Trophoblast cell (in vitro differentiated cells and primary cell): ENCODE measurements around the gene MEIKIN.

ENCODE experiments used
- DNase-seq, 2 donors: peaks; one replicate each; pipeline ENCODE4 v3.0.0-alpha.2; 2016
- H2AFZ ChIP-seq: 2 replicates; pipeline ENCODE4 v1.6.1; 2013; ENCODE audit warnings: low read length, moderate library complexity, mild to moderate bottlenecking; ENCODE audit not compliant: insufficient read depth, poor library complexity
- H2AK5ac ChIP-seq: 2 replicates; pipeline ENCODE4 v1.6.1; 2013; ENCODE audit warnings: mild to moderate bottlenecking, low read length
- H2BK120ac ChIP-seq: 2 replicates; pipeline ENCODE4 v1.6.1; 2013; ENCODE audit warnings: low read length, mild to moderate bottlenecking, moderate library complexity; ENCODE audit not compliant: insufficient read depth, poor library complexity
- H2BK12ac ChIP-seq: 2 replicates; pipeline ENCODE4 v1.6.1; 2013; ENCODE audit warnings: mild to moderate bottlenecking, low read length, moderate library complexity
- H2BK5ac ChIP-seq: 2 replicates; pipeline ENCODE4 v1.6.1; 2013; ENCODE audit warnings: low read length, low read depth, moderate library complexity, mild to moderate bottlenecking; ENCODE audit not compliant: poor library complexity
- H3K14ac ChIP-seq: 2 replicates; pipeline ENCODE4 v1.6.1; 2013; ENCODE audit warnings: mild to moderate bottlenecking, low read length
- H3K18ac ChIP-seq: 2 replicates; pipeline ENCODE4 v1.6.1; 2013; ENCODE audit warnings: mild to moderate bottlenecking, low read length
- H3K23ac ChIP-seq: 2 replicates; pipeline ENCODE4 v1.6.1; 2013; ENCODE audit warnings: low read length
- H3K27ac ChIP-seq: 2 replicates; pipeline ENCODE4 v1.5.1; 2013; ENCODE audit warnings: low read depth, mild to moderate bottlenecking, inconsistent platforms, low read length, moderate library complexity
- H3K27me3 ChIP-seq: 2 replicates; pipeline ENCODE4 v1.6.1; 2013; ENCODE audit warnings: inconsistent platforms, mild to moderate bottlenecking, low read length, moderate library complexity; ENCODE audit not compliant: insufficient read depth
- H3K36me3 ChIP-seq, 2 experiments: 1 replicate in 1 of 2; 2 replicates in 1 of 2; pipeline ENCODE4 v1.6.1; 2013; ENCODE audit warnings: low read length in 2 of 2, mild to moderate bottlenecking in 2 of 2, moderate library complexity in 1 of 2; ENCODE audit not compliant: insufficient read depth in 2 of 2, control insufficient read depth in 1 of 2
- H3K4ac ChIP-seq: 2 replicates; pipeline ENCODE4 v1.6.1; 2013; ENCODE audit warnings: low read depth, mild to moderate bottlenecking, low read length, moderate library complexity
- H3K4me1 ChIP-seq, 2 experiments: 1 replicate in 1 of 2; 2 replicates in 1 of 2; pipeline ENCODE4 v1.6.1; 2013; ENCODE audit warnings: low read length in 2 of 2, mild to moderate bottlenecking in 2 of 2, moderate library complexity in 1 of 2; ENCODE audit not compliant: insufficient read depth in 2 of 2, control insufficient read depth in 1 of 2
- H3K4me2 ChIP-seq: 2 replicates; pipeline ENCODE4 v1.6.1; 2013; ENCODE audit warnings: inconsistent platforms, mild to moderate bottlenecking, low read length, moderate library complexity
- H3K4me3 ChIP-seq: 2 replicates; pipeline ENCODE4 v1.5.1; 2013; ENCODE audit warnings: mild to moderate bottlenecking, low read depth, low read length, inconsistent platforms
- H3K79me1 ChIP-seq: one replicate; pipeline ENCODE4 v1.6.1; 2013; ENCODE audit warnings: low read length
- H3K79me2 ChIP-seq: 2 replicates; pipeline ENCODE4 v1.6.1; 2013; ENCODE audit warnings: low read length, mild to moderate bottlenecking; ENCODE audit not compliant: control insufficient read depth, insufficient read depth, poor library complexity
- H3K9ac ChIP-seq: 2 replicates; pipeline ENCODE4 v1.6.1; 2013; ENCODE audit warnings: mild to moderate bottlenecking, low read length
- H3K9me3 ChIP-seq: 2 replicates; pipeline ENCODE4 v1.6.1; 2013; ENCODE audit warnings: low read depth, mild to moderate bottlenecking, control low read depth, inconsistent platforms, low read length; ENCODE audit not compliant: insufficient read depth
- H4K12ac ChIP-seq: 2 replicates; pipeline ENCODE4 v1.6.1; 2013; ENCODE audit warnings: low read depth, mild to moderate bottlenecking, low read length, moderate library complexity
- H4K8ac ChIP-seq: 2 replicates; pipeline ENCODE4 v1.6.1; 2013; ENCODE audit warnings: low read depth, mild to moderate bottlenecking, low read length, moderate library complexity
- H4K91ac ChIP-seq: one replicate; pipeline ENCODE4 v1.6.1; 2013; ENCODE audit warnings: low read depth, mild to moderate bottlenecking, low read length, moderate library complexity
- WGBS: extraction: QIAGEN DNeasy Blood & Tissue Kit; methylation state at CpG from one replicate; pipeline ENCODE4 v1.1.7; 2013; ENCODE audit warnings: missing lambda C conversion rate; ENCODE audit not compliant: insufficient read length, insufficient coverage; ENCODE audit errors: extremely low coverage; 5-methylcytosine and 5-hydroxymethylcytosine counted together

The MEIKIN gene

GRCh38 chr5:131981516-131981915 is 36.1 kb upstream of the MEIKIN start:
- H2AFZ ChIP-seq = no peak overlapping the region
- no peak overlapping the region for H2BK12ac ChIP-seq
- H3K27me3 ChIP-seq = no peaks in the 10 kb centered on the region
- H3K36me3 ChIP-seq = no peaks in the 10 kb centered on the region
- no peak overlapping the region for H3K27ac ChIP-seq
- H4K8ac ChIP-seq = no peak overlapping the region
- no peak overlapping the region for H3K23ac ChIP-seq
- no peaks in the 10 kb centered on the region for H3K4me1 ChIP-seq
- H3K9me3 ChIP-seq = no peaks in the 10 kb centered on the region
- DNase-seq = no peak
- H4K91ac ChIP-seq = no peak overlapping the region
- H2AK5ac ChIP-seq = no peak overlapping the region
- no peaks in the 10 kb centered on the region for H3K79me1 ChIP-seq
- no peak overlapping the region for H3K4me2 ChIP-seq
- H2BK5ac ChIP-seq = no peak overlapping the region
- no CpG with 5 or more reads among the region's 4 CpGs for WGBS
- no peak overlapping the region for H3K4me3 ChIP-seq
- H3K18ac ChIP-seq = no peak overlapping the region
- no peak overlapping the region for H2BK120ac ChIP-seq
- H3K79me2 ChIP-seq = no peaks in the 10 kb centered on the region
- H4K12ac ChIP-seq = no peak overlapping the region
- H3K14ac ChIP-seq = no peak overlapping the region
- no peak overlapping the region for H3K4ac ChIP-seq
- no peak overlapping the region for H3K9ac ChIP-seq

DNA sequence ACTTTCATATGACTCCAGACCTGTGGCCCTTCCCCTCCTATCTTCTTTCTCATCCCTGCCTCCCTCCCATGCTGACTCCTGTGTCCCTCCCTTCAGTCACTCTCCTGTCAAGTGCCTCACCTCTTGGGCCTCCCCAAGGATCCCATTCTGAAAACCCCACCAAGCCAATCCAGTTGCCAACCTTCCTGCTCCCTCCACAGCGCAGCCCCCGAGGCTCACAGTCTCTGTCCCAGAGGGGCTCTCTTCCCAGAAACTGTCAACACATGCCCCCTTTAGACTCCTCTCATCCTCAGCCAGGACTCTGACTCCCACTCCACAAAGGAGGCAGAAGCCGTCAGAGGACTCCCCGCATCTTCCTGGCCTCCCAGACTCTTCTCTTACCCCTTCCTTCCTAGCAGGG is 35.2 kb upstream of the MEIKIN start:
- Histone ChIP-seq H4K91ac (no peak overlapping the region), H3K14ac (no peak overlapping the region), H3K9me3 (no peaks in the 10 kb centered on the region), H3K4me2 (no peak overlapping the region), H2AK5ac (no peak overlapping the region), H2BK5ac (no peak overlapping the region), H3K4me3 (no peak overlapping the region), H2AFZ (no peak overlapping the region), H3K23ac (no peak overlapping the region), H3K27me3 (no peaks in the 10 kb centered on the region), H4K12ac (no peak overlapping the region), H3K27ac (no peak overlapping the region), H3K79me1 (no peaks in the 10 kb centered on the region), H3K79me2 (no peaks in the 10 kb centered on the region), H3K36me3 (no peaks in the 10 kb centered on the region), H3K9ac (no peak overlapping the region), H2BK120ac (no peak overlapping the region), H4K8ac (no peak overlapping the region), H3K18ac (no peak overlapping the region), H3K4ac (no peak overlapping the region), H2BK12ac (no peak overlapping the region), H3K4me1 (no peaks in the 10 kb centered on the region)
- WGBS = no CpG with 5 or more reads among the region's 4 CpGs
- no peak for DNase-seq

- Histone ChIP-seq H3K23ac (no peak overlapping the region), H3K14ac (no peak overlapping the region), H3K4me3 (no peak overlapping the region), H2BK12ac (no peak overlapping the region), H2BK5ac (no peak overlapping the region), H3K4ac (no peak overlapping the region), H4K91ac (no peak overlapping the region), H3K9ac (no peak overlapping the region), H3K4me1 (no peaks in the 10 kb centered on the region), H3K9me3 (no peaks in the 10 kb centered on the region), H3K79me2 (no peaks in the 10 kb centered on the region), H3K27ac (no peak overlapping the region), H2AK5ac (no peak overlapping the region), H3K18ac (no peak overlapping the region), H3K79me1 (no peaks in the 10 kb centered on the region), H4K12ac (no peak overlapping the region), H2BK120ac (no peak overlapping the region), H3K27me3 (no peaks in the 10 kb centered on the region), H3K4me2 (no peak overlapping the region), H3K36me3 (no peaks in the 10 kb centered on the region), H2AFZ (no peak overlapping the region), H4K8ac (no peak overlapping the region)
- WGBS = no CpG with 5 or more reads among the region's 4 CpGs
- no peak for DNase-seq
Measured at GRCh38 chr5:131979816-131980215, 34.4 kb upstream of the MEIKIN start.

GRCh38 chr5:131977212-131977604 is 31.7 kb upstream of the MEIKIN start:
- no peak overlapping the region for H3K4me3 ChIP-seq
- H3K4me1 ChIP-seq = no peaks in the 10 kb centered on the region
- H3K23ac ChIP-seq = no peak overlapping the region
- H2BK12ac ChIP-seq = no peak overlapping the region
- H3K9me3 ChIP-seq = no peaks in the 10 kb centered on the region
- H3K27me3 ChIP-seq = no peaks in the 10 kb centered on the region
- no peak overlapping the region for H3K14ac ChIP-seq
- H2BK120ac ChIP-seq = no peak overlapping the region
- no peak overlapping the region for H3K4me2 ChIP-seq
- no peaks in the 10 kb centered on the region for H3K36me3 ChIP-seq
- no peak overlapping the region for H2AK5ac ChIP-seq
- H4K91ac ChIP-seq = no peak overlapping the region
- no peak overlapping the region for H4K12ac ChIP-seq
- no peaks in the 10 kb centered on the region for H3K79me1 ChIP-seq
- H3K18ac ChIP-seq = no peak overlapping the region
- H2AFZ ChIP-seq = no peak overlapping the region
- no peak for DNase-seq
- WGBS = no CpG with 5 or more reads among the region's 2 CpGs
- no peaks in the 10 kb centered on the region for H3K79me2 ChIP-seq
- no peak overlapping the region for H3K4ac ChIP-seq
- H3K27ac ChIP-seq = no peak overlapping the region
- no peak overlapping the region for H3K9ac ChIP-seq
- no peak overlapping the region for H2BK5ac ChIP-seq
- H4K8ac ChIP-seq = no peak overlapping the region
